Naive B cell (primary cell): ENCODE data around the gene GSC. TPM values are rescaled to one million over a fixed set of nuclear protein-coding genes. Genes with fewer than 3 reads are reported as not detected.
A peak's percentile ranks its signal among the peaks of the same experiment; 100 is the strongest.
"Not testable (repeated sequence)": the region's sequence is repeated elsewhere in the genome, so short reads cannot be mapped to it uniquely, and the experiment has no call there.

ENCODE experiments used
- ATAC-seq, 2 donors: fragments of 150-1000 bp; cut with Tn5 transposase; 2 replicates each; pipeline ENCODE4 v1.10.0; 2021; ENCODE audit warnings: low read depth in 2 of 2, mild to moderate bottlenecking in 2 of 2, moderate library complexity in 2 of 2
- DNase-seq: peaks from one replicate; pipeline ENCODE4 v3.0.0; 2022
- H3K27ac Mint-ChIP-seq, 6 donors: one replicate each; pipeline ENCODE4 v1.8.0; 2020 to 2022; ENCODE audit warnings: mild to moderate bottlenecking in 6 of 6, mixed read lengths in 6 of 6, moderate library complexity in 5 of 6, inconsistent platforms in 2 of 6
- H3K27me3 Mint-ChIP-seq, 3 donors: one replicate each; pipeline ENCODE4 v1.8.0; 2021 to 2022; ENCODE audit warnings: mixed read lengths in 3 of 3, mild to moderate bottlenecking in 1 of 3
- H3K36me3 Mint-ChIP-seq, 2 donors: one replicate each; pipeline ENCODE4 v1.8.0; 2020 to 2022; ENCODE audit warnings: mixed read lengths in 2 of 2, inconsistent platforms in 1 of 2, mild to moderate bottlenecking in 1 of 2
- H3K4me1 Mint-ChIP-seq, 3 donors: one replicate each; pipeline ENCODE4 v1.8.0; 2020 to 2022; ENCODE audit warnings: mixed read lengths in 3 of 3, inconsistent platforms in 1 of 3, mild to moderate bottlenecking in 1 of 3, moderate library complexity in 1 of 3
- H3K4me3 Mint-ChIP-seq, 8 donors: one replicate each; pipeline ENCODE4 v1.8.0; 2020 to 2022; ENCODE audit warnings: mild to moderate bottlenecking in 8 of 8, mixed read lengths in 8 of 8, moderate library complexity in 8 of 8, inconsistent platforms in 2 of 8
- H3K9me3 Mint-ChIP-seq, 7 donors: one replicate each; pipeline ENCODE4 v1.8.0; 2020 to 2022; ENCODE audit warnings: mixed read lengths in 7 of 7, mild to moderate bottlenecking in 5 of 7, inconsistent platforms in 2 of 7, moderate library complexity in 1 of 7
- polyA plus RNA-seq, 6 donors: library from polyadenylated mRNA; unstranded; fragments of 300-500 nt; fragmentation: Illumina TruSeq; gene quantifications; one replicate each; pipeline ENCODE4 v1.2.3, GENCODE V29; 2021; ENCODE audit warnings: low read depth in 6 of 6

Gene GSC
- not detected for polyA plus RNA-seq

GRCh38 chr14:94769391-94770250 lies at the start of gene GSC:
Gene GSC, minus strand, starts transcription at chr14:94770113. Its CDS starts 98 bp downstream, at chr14:94770015.
- H3K9me3 Mint-ChIP-seq = peaks cover 0 to 8% (median 5%) of the 10 kb centered on the region in 7 donors
- H3K4me3 Mint-ChIP-seq = peak within 1 kb of the TSS; percentile 69 to 89 (median 84)
- no peak for ATAC-seq
- H3K27me3 Mint-ChIP-seq = peaks cover 69 to 90% (median 89%) of the 10 kb centered on the region in 3 donors
- peak within 1 kb of the TSS in 3 of 6 donors; percentile 20 to 72 (median 32) for H3K27ac Mint-ChIP-seq
- no peak for DNase-seq
- H3K4me1 Mint-ChIP-seq = peaks cover 14 to 25% (median 19%) of the 10 kb centered on the region in 3 donors
- peaks cover 0 to 24% of the 10 kb centered on the region in 2 donors for H3K36me3 Mint-ChIP-seq

GRCh38 chr14:94819531-94819930 lies 49.6 kb upstream of the GSC start:
- H3K36me3 Mint-ChIP-seq = peaks cover 0 to 6% of the 10 kb centered on the region in 2 donors
- DNase-seq (no peak), ATAC-seq (no peak)
- no peak overlapping the region for H3K4me3 Mint-ChIP-seq
- H3K27me3 Mint-ChIP-seq = peaks cover 0 to 19% (median 4%) of the 10 kb centered on the region in 3 donors
- no peak overlapping the region for H3K27ac Mint-ChIP-seq
- no peaks in the 10 kb centered on the region for H3K4me1 Mint-ChIP-seq
- H3K9me3 Mint-ChIP-seq = peaks cover 4 to 15% (median 8%) of the 10 kb centered on the region in 7 donors

DNA sequence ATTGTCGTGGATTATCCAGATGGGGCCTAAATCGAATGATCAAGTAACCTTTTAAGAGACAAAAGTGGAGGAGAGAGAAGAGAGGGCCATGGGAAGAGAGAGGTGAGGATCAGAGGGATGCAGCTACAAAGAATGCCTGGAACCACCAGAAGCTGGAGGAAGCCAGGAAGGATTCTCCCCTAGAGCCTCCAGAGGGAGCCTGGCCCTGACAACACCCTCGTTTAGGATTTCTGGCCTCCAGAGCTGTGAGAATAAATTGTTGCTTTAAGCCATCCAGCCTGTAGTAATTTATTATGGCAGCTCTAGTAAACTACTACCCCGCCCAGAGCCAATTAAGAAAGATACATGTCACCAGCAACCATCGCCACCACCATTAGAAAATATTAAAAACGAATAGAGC lies 46.2 kb upstream of the GSC start:
- Mint-ChIP-seq H3K27me3 (peaks cover 0 to 8% (median 5%) of the 10 kb centered on the region in 3 donors), H3K36me3 (no peaks in the 10 kb centered on the region), H3K27ac (no peak overlapping the region), H3K4me1 (no peaks in the 10 kb centered on the region), H3K9me3 (peaks cover 0 to 10% (median 6%) of the 10 kb centered on the region in 7 donors), H3K4me3 (peak overlapping the region in 2 of 8 donors; percentile 24 to 25)
- DNase-seq (no peak), ATAC-seq (no peak)

DNA sequence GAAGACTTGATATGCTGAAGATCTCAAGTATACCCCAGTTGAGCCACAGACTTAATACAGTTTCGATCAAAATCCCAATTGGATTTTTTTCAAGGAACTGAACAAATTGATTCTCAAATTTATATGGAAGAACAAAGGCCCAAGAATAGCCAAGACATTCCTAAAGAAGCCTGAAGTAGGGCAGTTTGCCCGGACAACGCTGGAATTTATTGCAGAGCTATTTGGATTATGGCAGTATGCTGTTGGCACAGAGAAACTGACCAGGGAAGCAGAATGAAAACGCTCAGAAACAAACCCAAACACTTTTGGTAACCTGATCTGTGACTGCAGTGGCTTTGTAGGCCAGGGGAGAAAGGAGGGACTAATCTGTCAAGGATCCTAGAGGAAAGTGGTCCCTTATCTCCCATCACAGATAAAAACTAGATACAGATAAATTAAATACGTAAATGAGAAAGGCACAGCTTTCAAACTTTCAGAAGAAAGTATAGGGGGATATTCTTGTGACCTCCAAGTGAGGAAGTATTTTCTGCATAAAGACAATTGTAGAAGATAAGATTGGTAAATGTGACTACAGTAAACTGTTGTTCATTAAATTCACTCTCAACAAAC lies 35.9 kb upstream of the GSC start:
- DNase-seq (no peak), ATAC-seq (no peak)
- Mint-ChIP-seq H3K27ac (no peak overlapping the region), H3K36me3 (no peaks in the 10 kb centered on the region), H3K27me3 (peaks cover 0 to 20% (median 6%) of the 10 kb centered on the region in 3 donors), H3K4me3 (no peak overlapping the region), H3K4me1 (no peaks in the 10 kb centered on the region), H3K9me3 (peaks cover 0 to 5% (median 0%) of the 10 kb centered on the region in 7 donors)

DNA sequence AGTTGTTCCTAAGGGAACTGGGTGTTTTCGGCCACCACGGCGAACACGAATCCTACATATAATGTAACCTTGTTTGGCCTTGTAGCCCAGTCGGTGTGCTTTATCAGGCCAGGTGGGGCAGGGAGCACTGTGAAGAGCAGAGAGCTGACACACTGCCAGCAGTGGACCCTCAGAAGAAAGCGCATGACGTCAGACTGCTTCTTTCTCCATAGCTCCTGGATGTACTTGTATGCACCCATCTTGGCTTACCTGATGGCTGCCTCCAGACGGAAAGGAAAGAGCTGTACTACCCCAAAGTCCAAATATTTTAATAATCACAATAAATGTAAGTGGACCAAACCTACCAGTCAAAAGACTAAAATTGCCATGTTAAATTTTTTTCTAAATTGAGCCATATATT lies 31.3 kb upstream of the GSC start:
- ATAC-seq (no peak), DNase-seq (no peak)
- no peak overlapping the region for H3K27ac Mint-ChIP-seq
- no peaks in the 10 kb centered on the region for H3K4me1 Mint-ChIP-seq
- peaks cover 0 to 5% (median 0%) of the 10 kb centered on the region in 7 donors for H3K9me3 Mint-ChIP-seq
- H3K4me3 Mint-ChIP-seq = no peak overlapping the region
- peaks cover 2 to 14% (median 7%) of the 10 kb centered on the region in 3 donors for H3K27me3 Mint-ChIP-seq
- H3K36me3 Mint-ChIP-seq = no peaks in the 10 kb centered on the region

DNA sequence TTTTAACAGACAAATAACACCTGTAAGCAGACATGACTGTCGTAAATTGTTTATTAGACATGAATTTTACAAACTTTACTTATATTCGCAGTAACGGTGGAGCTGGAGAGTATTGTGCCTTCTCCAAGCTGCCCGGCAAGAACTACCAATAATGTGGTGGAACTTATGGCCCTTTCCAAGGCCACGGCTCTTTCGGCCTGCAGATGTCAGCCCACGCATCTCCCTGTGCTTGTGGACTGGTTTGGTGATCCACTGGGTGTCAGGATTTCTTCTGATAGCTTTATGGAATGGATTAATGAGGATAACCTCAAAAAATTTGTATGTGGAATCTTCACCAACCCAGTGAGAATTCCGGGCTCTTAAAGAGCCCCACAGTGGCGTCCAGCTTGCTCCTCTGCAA lies 30.9 kb upstream of the GSC start:
- peaks cover 7 to 15% (median 9%) of the 10 kb centered on the region in 3 donors for H3K27me3 Mint-ChIP-seq
- not testable (repeated sequence) for H3K27ac Mint-ChIP-seq, H3K4me3 Mint-ChIP-seq, H3K36me3 Mint-ChIP-seq, ATAC-seq, H3K4me1 Mint-ChIP-seq, DNase-seq, H3K9me3 Mint-ChIP-seq

- peaks cover 20 to 25% (median 25%) of the 10 kb centered on the region in 3 donors for H3K27me3 Mint-ChIP-seq
- no peaks in the 10 kb centered on the region for H3K4me1 Mint-ChIP-seq
- H3K27ac Mint-ChIP-seq = no peak overlapping the region
- no peak for ATAC-seq
- peaks cover 0 to 2% (median 0%) of the 10 kb centered on the region in 7 donors for H3K9me3 Mint-ChIP-seq
- no peak overlapping the region for H3K4me3 Mint-ChIP-seq
- no peak for DNase-seq
- no peaks in the 10 kb centered on the region for H3K36me3 Mint-ChIP-seq
These were observed 28.0 kb upstream of the GSC start for GRCh38 chr14:94797887-94798286.

DNA sequence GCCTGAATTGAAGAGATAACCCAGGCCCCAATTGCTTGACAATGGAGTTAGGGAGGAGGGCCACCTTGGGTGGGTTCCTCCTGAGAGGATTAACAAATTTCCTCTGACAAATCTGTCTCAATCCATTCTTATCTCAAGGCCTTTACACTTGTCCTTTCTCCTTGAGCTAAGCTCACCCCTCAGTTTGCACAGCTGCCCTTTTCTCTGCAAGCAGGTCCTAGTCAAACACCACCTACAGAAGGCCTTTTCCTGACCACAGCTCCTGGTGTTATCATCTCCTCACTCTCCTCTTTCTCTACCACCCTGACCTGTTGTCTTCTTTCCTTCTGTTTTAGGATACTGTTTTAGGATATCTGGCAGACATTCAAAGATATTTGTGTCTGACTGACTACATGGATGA lies 26.4 kb upstream of the GSC start:
- Mint-ChIP-seq H3K27ac (no peak overlapping the region), H3K4me3 (no peak overlapping the region), H3K36me3 (no peaks in the 10 kb centered on the region), H3K9me3 (peaks cover 0 to 2% (median 0%) of the 10 kb centered on the region in 7 donors), H3K27me3 (peaks cover 20 to 32% (median 31%) of the 10 kb centered on the region in 3 donors), H3K4me1 (no peaks in the 10 kb centered on the region)
- ATAC-seq = no peak
- no peak for DNase-seq

GRCh38 chr14:94795372-94795771 lies 25.5 kb upstream of the GSC start:
- H3K27me3 Mint-ChIP-seq = peaks cover 19 to 32% (median 29%) of the 10 kb centered on the region in 3 donors
- no peak overlapping the region for H3K4me3 Mint-ChIP-seq

DNA sequence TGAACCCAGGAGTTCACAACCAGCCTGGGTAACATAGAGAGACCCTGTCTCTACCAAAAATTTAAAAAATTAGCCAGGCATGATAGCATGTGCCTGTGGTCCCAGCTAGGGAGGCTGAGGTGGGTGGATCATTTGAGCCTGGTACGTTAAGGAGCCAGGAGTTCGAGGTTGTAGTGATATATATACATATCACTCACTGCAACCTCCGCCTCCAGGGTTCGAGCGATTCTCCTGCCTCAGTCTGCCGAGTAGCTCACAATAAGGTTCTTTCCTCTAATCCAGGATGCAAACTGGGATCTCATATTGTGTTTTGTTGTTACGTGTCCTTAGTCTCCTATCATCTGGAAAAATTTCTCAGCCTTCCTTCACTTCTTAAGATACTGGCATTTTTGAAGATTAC lies 24.0 kb upstream of the GSC start:
- H3K4me1 Mint-ChIP-seq = no peaks in the 10 kb centered on the region
- H3K9me3 Mint-ChIP-seq = peaks cover 0 to 8% (median 3%) of the 10 kb centered on the region in 7 donors
- no peaks in the 10 kb centered on the region for H3K36me3 Mint-ChIP-seq
- no peak overlapping the region for H3K4me3 Mint-ChIP-seq
- ATAC-seq (no peak), DNase-seq (no peak)
- H3K27ac Mint-ChIP-seq = no peak overlapping the region
- peaks cover 13 to 32% (median 22%) of the 10 kb centered on the region in 3 donors for H3K27me3 Mint-ChIP-seq

More at GRCh38 chr14:94795372-94795771, 25.5 kb upstream of the GSC start:
- no peak for ATAC-seq
- no peak for DNase-seq
- Mint-ChIP-seq H3K36me3 (no peaks in the 10 kb centered on the region), H3K27ac (no peak overlapping the region), H3K4me1 (no peaks in the 10 kb centered on the region), H3K9me3 (peaks cover 0 to 7% (median 3%) of the 10 kb centered on the region in 7 donors)

DNA sequence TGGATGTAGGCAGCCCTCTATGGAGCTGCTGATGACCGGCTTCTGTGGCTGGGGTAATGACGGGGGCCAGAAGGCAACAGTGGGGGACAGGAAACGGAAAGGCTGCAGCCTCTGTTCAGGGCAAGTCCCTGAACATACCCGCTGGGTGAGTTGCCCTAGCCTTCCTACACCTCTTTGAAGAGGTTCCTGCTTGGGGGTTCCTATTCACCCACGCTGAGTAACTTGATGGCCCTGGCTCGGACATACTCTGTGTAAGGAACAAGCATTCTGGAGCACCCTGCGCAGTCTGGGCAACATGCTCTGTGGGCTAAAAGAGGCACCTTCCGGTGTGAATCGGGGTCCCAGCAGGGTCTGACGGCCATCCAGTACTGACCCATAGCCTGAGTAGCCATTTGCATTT lies 17.7 kb upstream of the GSC start:
- Mint-ChIP-seq H3K4me3 (no peak overlapping the region), H3K36me3 (no peaks in the 10 kb centered on the region), H3K27ac (no peak overlapping the region), H3K9me3 (peaks cover 0 to 8% (median 3%) of the 10 kb centered on the region in 7 donors), H3K27me3 (peaks cover 4 to 19% (median 6%) of the 10 kb centered on the region in 3 donors), H3K4me1 (no peaks in the 10 kb centered on the region)
- DNase-seq = no peak
- no peak for ATAC-seq

GRCh38 chr14:94787092-94787491 lies 17.2 kb upstream of the GSC start:
- DNase-seq = no peak
- Mint-ChIP-seq H3K27ac (no peak overlapping the region), H3K4me3 (no peak overlapping the region), H3K4me1 (no peaks in the 10 kb centered on the region), H3K27me3 (peaks cover 7 to 20% (median 10%) of the 10 kb centered on the region in 3 donors), H3K36me3 (no peaks in the 10 kb centered on the region), H3K9me3 (peaks cover 0 to 8% (median 3%) of the 10 kb centered on the region in 7 donors)
- no peak for ATAC-seq

GRCh38 chr14:94780536-94781399 lies 10.9 kb upstream of the GSC start:
- no peak for DNase-seq
- no peaks in the 10 kb centered on the region for H3K36me3 Mint-ChIP-seq

More at GRCh38 chr14:94780536-94781399, 10.9 kb upstream of the GSC start:
- Mint-ChIP-seq H3K27ac (no peak overlapping the region), H3K9me3 (peaks cover 0 to 17% (median 0%) of the 10 kb centered on the region in 7 donors), H3K27me3 (peaks cover 44 to 64% (median 48%) of the 10 kb centered on the region in 3 donors), H3K4me3 (no peak overlapping the region), H3K4me1 (no peaks in the 10 kb centered on the region)
- ATAC-seq = no peak
